Heart left ventricle (tissue), 16 donors: Measurements from ENCODE around the gene ST3GAL5. TPM values are rescaled to one million over a fixed set of nuclear protein-coding genes. Genes with fewer than 3 reads are reported as not detected.

ENCODE experiments used
- ATAC-seq, 4 donors: fragments of 200-7000 bp; cut with Tn5 transposase; one replicate each; pipeline ENCODE4 v1.9.1; 2020 to 2022; ENCODE audit warnings: moderate library complexity in 4 of 4, mild to moderate bottlenecking in 3 of 4, moderate number of reproducible peaks in 1 of 4
- DNase-seq, 5 donors: peaks; one replicate each; pipeline ENCODE4 v3.0.0-alpha.2; 2020
- H3K27ac ChIP-seq, 12 donors: fragments of 200-600 bp; sonication (generic) in 4 of 12; one replicate each; pipeline versions ENCODE4 v1.5.0 to v1.8.0; 2016 to 2022; ENCODE audit warnings: mild to moderate bottlenecking in 2 of 12
- H3K27me3 ChIP-seq, 9 donors: fragments of 200-600 bp; sonication (generic) in 2 of 9; one replicate each; pipeline versions ENCODE4 v1.5.1 to v1.8.0; 2016 to 2022; ENCODE audit warnings: mild to moderate bottlenecking in 3 of 9
- H3K36me3 ChIP-seq, 9 donors: fragments of 200-600 bp; sonication (generic) in 2 of 9; one replicate each; pipeline versions ENCODE4 v1.5.0 to v1.8.0; 2018 to 2022; ENCODE audit warnings: mild to moderate bottlenecking in 2 of 9
- H3K4me1 ChIP-seq, 12 donors: fragments of 200-600 bp; sonication (generic) in 4 of 12; one replicate each; pipeline versions ENCODE4 v1.5.0 to v1.8.0; 2016 to 2022; ENCODE audit warnings: mild to moderate bottlenecking in 3 of 12
- H3K4me3 ChIP-seq, 12 donors: fragments of 200-600 bp; sonication (generic) in 4 of 12; one replicate each; pipeline versions ENCODE4 v1.5.0 to v1.8.0; 2017 to 2022; ENCODE audit warnings: mild to moderate bottlenecking in 9 of 12, moderate library complexity in 4 of 12
- H3K9me3 ChIP-seq, 12 donors: fragments of 200-600 bp; sonication (generic) in 4 of 12; one replicate each; pipeline versions ENCODE4 v1.5.0 to v1.8.0; 2016 to 2022; ENCODE audit warnings: mild to moderate bottlenecking in 1 of 12
- POLR2A ChIP-seq, 2 donors: fragments of 450-650 bp; IDR thresholded peaks; one replicate each; pipeline ENCODE4 v1.6.1; 2017; ENCODE audit warnings: antibody characterized with exemption in 2 of 2, mild to moderate bottlenecking in 2 of 2, moderate library complexity in 2 of 2
- WGBS, 4 donors: extraction: QIAGEN DNeasy Blood & Tissue Kit in 2 of 4; methylation state at CpG; one replicate each; pipeline versions ENCODE4 v1.1.5 to v1.1.7; 2013 to 2018; 5-methylcytosine and 5-hydroxymethylcytosine counted together
- intact Hi-C, 10 donors: fragments of 100-400 bp; cut with DNase I; formaldehyde crosslinking; loops; one replicate each; pipeline versions ENCODE4 v1.11.1 to v1.14.2; 2022
- polyA plus RNA-seq, 2 donors: library from polyadenylated mRNA; stranded (reverse); fragments of 200-250 nt; gene quantifications; one replicate each; pipeline ENCODE4 v1.2.3, GENCODE V29; 2013
- total RNA-seq, 9 donors: library from RNA; depleted of rRNA in 2 of 9; stranded (reverse); fragments of >200 nt in 2 of 9; fragmentation: NEBNext Ultra II Directional in 3 of 9; extraction: Animal tissue kit (Norgen Biotek cat#: 25700) in 3 of 9; gene quantifications; one replicate each; pipeline versions ENCODE4 v1.1.0 to v1.2.4, GENCODE V29; 2016 to 2023
- TF ChIP-seq, protein P1 (sequence below), 12 donors: fragments of 200-600 bp; sonication (generic) in 4 of 12; IDR thresholded peaks; one replicate each; pipeline versions ENCODE4 v1.5.0 to v1.8.0; 2018 to 2022; ENCODE audit warnings: antibody characterized with exemption in 12 of 12, mild to moderate bottlenecking in 5 of 12
- donor health status: ischemic (EF 13 %, LVEDD 7.1; RV severe dilation, severe dysfunction).
- donor health status: healthy with polysubstance abuse.
- donor health status: DM: no; HTN: yes; CAD: no.
- donor health status: DM: no; HTN: no; CAD: no.
- donor health status: ischemic (EF 25% LVEDD 6.9; RV normal size, moderate dysfunction).
- donor health status: ischemic (EF 25% LVEDD 5.7; RV mildly dilated, moderate dysfunction).
- donor health status: healthy.
- donor health status: DM: yes; HTN: yes; CAD: no.
- donor health status: ischemic (EF 35%, LVEDD 5.7; RV mildly dilated, moderate dysfunction).
- donor health status: nonischemic (EF 11% LVEDD 7.7; RV severe dilation, severe dysfunction).
- donor health status: DM: yes; HTN: yes; CAD: no.
- donor health status: PGD.
- donor health status: ischemic (EF 29% LVEDD 5.4; RV normal size, mild dysfunction).
- donor health status: nonischemic (EF 23%, LVEDD 6.1; RV moderate dilation, normal function).

Gene ST3GAL5
- total and polyA plus RNA-seq, 11 donors = 2.0 to 21.1 (median 4.0) TPM

DNA sequence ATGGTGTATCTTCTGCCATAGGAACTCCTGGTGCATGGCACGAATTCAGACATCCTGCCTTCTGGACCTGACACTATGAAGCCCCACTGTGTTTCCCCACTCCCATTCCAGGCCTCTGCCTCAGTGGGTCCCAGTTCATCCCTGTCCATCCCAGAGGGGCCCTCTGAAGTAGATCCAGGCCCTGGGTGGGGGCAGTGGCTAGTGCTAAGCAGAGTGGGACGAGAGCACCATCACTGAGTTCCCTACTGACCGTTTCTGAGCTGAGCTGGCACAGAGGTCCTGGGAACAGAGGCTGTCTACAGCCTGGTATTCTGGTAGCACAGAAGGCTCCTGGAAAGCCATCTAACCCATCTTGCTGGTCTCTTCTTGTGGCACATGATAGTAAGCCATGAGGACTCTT lies 81.0 kb downstream of the ST3GAL5 start:
- TF ChIP-seq, protein P1, sequence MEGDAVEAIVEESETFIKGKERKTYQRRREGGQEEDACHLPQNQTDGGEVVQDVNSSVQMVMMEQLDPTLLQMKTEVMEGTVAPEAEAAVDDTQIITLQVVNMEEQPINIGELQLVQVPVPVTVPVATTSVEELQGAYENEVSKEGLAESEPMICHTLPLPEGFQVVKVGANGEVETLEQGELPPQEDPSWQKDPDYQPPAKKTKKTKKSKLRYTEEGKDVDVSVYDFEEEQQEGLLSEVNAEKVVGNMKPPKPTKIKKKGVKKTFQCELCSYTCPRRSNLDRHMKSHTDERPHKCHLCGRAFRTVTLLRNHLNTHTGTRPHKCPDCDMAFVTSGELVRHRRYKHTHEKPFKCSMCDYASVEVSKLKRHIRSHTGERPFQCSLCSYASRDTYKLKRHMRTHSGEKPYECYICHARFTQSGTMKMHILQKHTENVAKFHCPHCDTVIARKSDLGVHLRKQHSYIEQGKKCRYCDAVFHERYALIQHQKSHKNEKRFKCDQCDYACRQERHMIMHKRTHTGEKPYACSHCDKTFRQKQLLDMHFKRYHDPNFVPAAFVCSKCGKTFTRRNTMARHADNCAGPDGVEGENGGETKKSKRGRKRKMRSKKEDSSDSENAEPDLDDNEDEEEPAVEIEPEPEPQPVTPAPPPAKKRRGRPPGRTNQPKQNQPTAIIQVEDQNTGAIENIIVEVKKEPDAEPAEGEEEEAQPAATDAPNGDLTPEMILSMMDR (IDR thresholded peaks at IDR 0.05) = no peak
- no peak for TF ChIP-seq POLR2A (IDR thresholded peaks at IDR 0.05)
- DNase-seq = no peak
- intact Hi-C loops = no loop called here
- Histone ChIP-seq H3K27me3 (no peaks in the 10 kb centered on the region), H3K4me1 (peaks cover 0 to 21% (median 11%) of the 10 kb centered on the region in 12 donors), H3K27ac (no peak overlapping the region), H3K9me3 (no peaks in the 10 kb centered on the region), H3K4me3 (no peak overlapping the region), H3K36me3 (no peaks in the 10 kb centered on the region)
- ATAC-seq = no peak
- WGBS, 4 donors = 91 to 100% (median 94%) methylated on average over 1 to 3 of the region's 3 CpGs

DNA sequence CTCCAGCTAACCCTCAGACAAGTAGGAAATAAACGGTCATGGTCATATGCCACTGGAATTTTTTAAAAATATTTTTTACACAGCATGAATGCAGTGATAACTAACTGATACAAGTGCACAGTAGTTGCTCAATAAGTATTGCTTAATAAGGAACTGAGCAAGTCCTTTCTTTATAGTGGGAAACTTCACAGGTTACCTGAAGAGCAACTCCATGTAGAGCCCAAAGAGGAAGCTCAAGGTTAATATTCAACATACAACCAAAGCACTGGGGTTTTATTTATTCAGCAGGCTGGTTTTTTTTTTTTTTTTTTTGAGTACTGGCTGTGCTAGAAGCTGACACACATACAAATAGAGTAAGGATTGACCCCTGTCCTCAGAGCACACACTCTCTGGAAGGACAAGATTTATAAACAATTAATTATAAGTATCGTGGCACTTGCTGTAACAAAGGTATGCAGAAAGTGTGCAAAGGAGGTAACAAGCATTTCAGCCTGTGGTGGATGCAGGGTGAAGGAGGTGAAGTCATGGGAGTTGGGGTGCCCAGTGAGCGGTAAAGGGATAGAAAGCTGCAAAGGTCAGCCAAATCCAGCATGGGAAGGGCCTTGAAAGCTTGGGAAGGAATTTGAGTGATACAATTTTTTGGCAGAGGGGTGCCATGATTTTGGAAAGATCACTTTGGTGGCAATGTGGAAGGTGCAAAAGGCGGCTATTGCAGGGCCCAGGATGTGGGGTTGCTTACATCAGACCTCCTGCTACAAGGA lies 82.3 kb downstream of the ST3GAL5 start:
- ATAC-seq (no peak), DNase-seq (no peak)
- Histone ChIP-seq H3K27me3 (no peaks in the 10 kb centered on the region), H3K27ac (no peak overlapping the region), H3K9me3 (peaks cover 0 to 6% (median 0%) of the 10 kb centered on the region in 12 donors), H3K4me3 (no peak overlapping the region), H3K4me1 (peaks cover 0 to 18% (median 6%) of the 10 kb centered on the region in 12 donors), H3K36me3 (no peaks in the 10 kb centered on the region)
- TF ChIP-seq, protein P1 (IDR thresholded peaks at IDR 0.05) = no peak
- TF ChIP-seq POLR2A (IDR thresholded peaks at IDR 0.05) = no peak
- 94 to 96% (median 96%) methylated on average over 4 of the region's 4 CpGs for WGBS, 4 donors
- intact Hi-C loops = no loop called here

DNA sequence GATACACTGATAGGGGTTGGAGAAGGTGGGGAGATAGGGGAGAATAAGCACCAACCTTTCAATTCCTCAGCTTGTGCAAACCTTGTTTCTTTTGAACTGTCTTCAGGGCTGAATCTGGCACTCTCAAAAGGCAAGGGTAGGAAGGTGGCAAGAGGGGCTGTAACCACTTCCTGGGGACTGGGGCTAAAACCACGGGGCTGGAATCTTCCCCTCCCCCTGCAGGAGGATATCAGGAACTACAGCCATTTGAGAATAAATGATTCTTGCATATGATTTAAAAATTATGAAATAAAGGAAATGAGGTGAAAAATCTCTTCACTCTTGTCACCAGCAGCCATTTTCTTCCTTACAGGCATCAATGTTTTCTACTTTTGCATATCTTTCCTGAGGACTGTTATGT lies 84.2 kb downstream of the ST3GAL5 start:
- intact Hi-C loops = loop anchor here in 1 of 10 donors (2.0 kb wide), 1 partner anchor 76 kb away; no protein-coding TSS in a partner anchor
- ATAC-seq = peak in 1 of 4 donors; percentile 12
- TF ChIP-seq POLR2A (IDR thresholded peaks at IDR 0.05) = no peak
- TF ChIP-seq, protein P1 (IDR thresholded peaks at IDR 0.05) = peak; percentile 46 to 69 (median 64)
- Histone ChIP-seq H3K4me3 (no peak overlapping the region), H3K4me1 (peaks cover 0 to 9% (median 0%) of the 10 kb centered on the region in 12 donors), H3K27ac (no peak overlapping the region), H3K27me3 (no peaks in the 10 kb centered on the region), H3K36me3 (no peaks in the 10 kb centered on the region), H3K9me3 (peaks cover 0 to 15% (median 0%) of the 10 kb centered on the region in 12 donors)
- DNase-seq = no peak
- 0% methylated on average over 1 of the region's 1 CpG for WGBS, 4 donors

DNA sequence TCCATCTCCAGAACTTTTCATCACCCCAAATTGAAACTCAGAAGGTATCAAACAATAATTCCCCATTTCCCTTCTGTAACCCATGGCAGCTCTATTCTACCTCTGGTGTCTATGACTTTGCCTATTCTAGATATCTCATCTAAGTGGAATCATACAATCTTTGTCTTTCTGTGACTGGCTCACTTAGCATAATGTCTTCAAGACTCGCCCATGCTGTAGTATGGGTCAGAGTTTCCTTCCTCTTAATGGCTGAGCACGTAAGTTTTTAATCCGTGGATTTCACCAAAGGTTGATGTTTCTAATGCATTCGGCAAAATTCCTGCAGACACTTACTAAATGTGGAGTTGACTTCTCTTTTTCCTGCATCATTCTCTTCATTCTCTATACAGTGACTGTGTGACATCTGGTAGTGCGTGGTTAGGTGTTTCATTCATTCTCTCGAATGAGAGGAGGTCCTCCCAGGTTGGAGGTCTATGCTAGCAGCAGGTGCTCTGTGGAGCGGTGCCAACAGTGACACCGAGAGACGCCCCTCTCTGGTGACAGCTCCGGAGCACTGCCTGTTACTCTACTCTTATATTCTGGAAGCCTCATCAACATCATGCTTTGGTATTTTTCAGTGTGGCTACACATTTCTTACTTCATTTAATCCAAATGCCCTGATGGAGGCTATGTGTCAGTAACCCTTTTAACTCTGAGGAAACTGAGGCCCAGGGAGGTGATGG lies 84.9 kb downstream of the ST3GAL5 start:
- TF ChIP-seq, protein P1 (IDR thresholded peaks at IDR 0.05) = no peak
- TF ChIP-seq POLR2A (IDR thresholded peaks at IDR 0.05) = no peak
- Histone ChIP-seq H3K27ac (no peak overlapping the region), H3K9me3 (peaks cover 0 to 15% (median 0%) of the 10 kb centered on the region in 12 donors), H3K4me1 (peaks cover 0 to 16% (median 0%) of the 10 kb centered on the region in 12 donors), H3K27me3 (no peaks in the 10 kb centered on the region), H3K4me3 (no peak overlapping the region), H3K36me3 (no peaks in the 10 kb centered on the region)
- WGBS, 4 donors = 78 to 85% (median 84%) methylated on average over 10 of the region's 10 CpGs
- ATAC-seq (no peak), DNase-seq (no peak)
- intact Hi-C loops = loop anchor here in 3 of 10 donors (2.0 kb wide), 2 partner anchors 51 to 75 kb away; partner anchors contain the start of gene ATOH8 (in 1 of the 3)
